Lower lobe of right lung (tissue), 2 donors: ENCODE results near the gene ESPN. TPM values are rescaled to one million over a fixed set of nuclear protein-coding genes. Genes with fewer than 3 reads are reported as not detected.

Source experiments
- ATAC-seq, 2 donors: fragments of 200-7000 bp; cut with Tn5 transposase; one replicate each; pipeline ENCODE4 v1.9.1; 2020 to 2022; ENCODE audit warnings: mild to moderate bottlenecking in 2 of 2, moderate library complexity in 2 of 2
- DNase-seq: peaks from one replicate; pipeline ENCODE4 v3.0.0-alpha.2; 2020
- H3K27ac ChIP-seq: fragments of 200-600 bp; one replicate; pipeline ENCODE4 v1.8.0; 2022
- H3K27me3 ChIP-seq: fragments of 200-600 bp; one replicate; pipeline ENCODE4 v1.8.0; 2022; ENCODE audit warnings: low read depth
- H3K36me3 ChIP-seq: fragments of 200-600 bp; one replicate; pipeline ENCODE4 v1.8.0; 2022; ENCODE audit warnings: mild to moderate bottlenecking
- H3K4me1 ChIP-seq: fragments of 200-600 bp; one replicate; pipeline ENCODE4 v1.8.0; 2022
- H3K4me3 ChIP-seq: fragments of 200-600 bp; one replicate; pipeline ENCODE4 v1.8.0; 2022; ENCODE audit warnings: mild to moderate bottlenecking
- H3K9me3 ChIP-seq: fragments of 200-600 bp; one replicate; pipeline ENCODE4 v1.8.0; 2022
- CTCF ChIP-seq: fragments of 200-600 bp; IDR thresholded peaks from one replicate; pipeline ENCODE4 v1.8.0; 2022; ENCODE audit warnings: antibody characterized with exemption, mild to moderate bottlenecking
- intact Hi-C: fragments of 100-400 bp; cut with DNase I; formaldehyde crosslinking; loops from one replicate; pipeline ENCODE4 v1.11.0; 2022
- total RNA-seq: library from RNA; stranded (reverse); fragmentation: NEBNext Ultra II Directional; extraction: Animal tissue kit (Norgen Biotek cat#: 25700); gene quantifications from one replicate; pipeline ENCODE4 v1.2.1, GENCODE V29; 2021
- donor health status: DM: no; HTN: yes; CAD: no; lungs with severe emphysema.

The ESPN gene
- total RNA-seq, 1 donor from 2014 or later: 8.3 TPM

GRCh38 chr1:6412896-6413295, 11.7 kb upstream of the ESPN start:
- no peaks in the 10 kb centered on the region for H3K9me3 ChIP-seq
- H3K4me1 ChIP-seq: peaks cover 5% of the 10 kb centered on the region
- H3K36me3 ChIP-seq: no peaks in the 10 kb centered on the region
- no peak for ATAC-seq
- intact Hi-C loops: no loop called here
- TF ChIP-seq CTCF: no peak
- DNase-seq: no peak
- no peak overlapping the region for H3K27ac ChIP-seq
- H3K27me3 ChIP-seq: peaks cover 54% of the 10 kb centered on the region
- no peak overlapping the region for H3K4me3 ChIP-seq

- peak; percentile 40 to 58 for ATAC-seq
- Histone ChIP-seq H3K4me1 (peaks cover 18% of the 10 kb centered on the region), H3K9me3 (no peaks in the 10 kb centered on the region), H3K36me3 (no peaks in the 10 kb centered on the region), H3K27ac (no peak overlapping the region), H3K27me3 (peaks cover 69% of the 10 kb centered on the region), H3K4me3 (no peak overlapping the region)
- peak; percentile 40 for TF ChIP-seq CTCF
- DNase-seq: no peak
- intact Hi-C loops: no loop called here
Measured at GRCh38 chr1:6414443-6414844, 10.1 kb upstream of the ESPN start.

GRCh38 chr1:6414881-6415626, 9.5 kb upstream of the ESPN start:
- H3K4me3 ChIP-seq: peak overlapping the region; percentile 3
- H3K27ac ChIP-seq: no peak overlapping the region

GRCh38 chr1:6416295-6416656, 8.3 kb upstream of the ESPN start:
- H3K27ac ChIP-seq: no peak overlapping the region
- no peak for TF ChIP-seq CTCF
- no peaks in the 10 kb centered on the region for H3K9me3 ChIP-seq
- peak overlapping the region; percentile 3 for H3K4me3 ChIP-seq
- ATAC-seq: no peak
- no peak for DNase-seq
- peaks cover 77% of the 10 kb centered on the region for H3K27me3 ChIP-seq
- peaks cover 33% of the 10 kb centered on the region for H3K4me1 ChIP-seq
- intact Hi-C loops: no loop called here
- H3K36me3 ChIP-seq: no peaks in the 10 kb centered on the region

More at GRCh38 chr1:6414881-6415626, 9.5 kb upstream of the ESPN start:
- H3K36me3 ChIP-seq: no peaks in the 10 kb centered on the region
- intact Hi-C loops: no loop called here
- TF ChIP-seq CTCF: no peak
- peaks cover 71% of the 10 kb centered on the region for H3K27me3 ChIP-seq
- H3K4me1 ChIP-seq: peaks cover 24% of the 10 kb centered on the region
- peak in 1 of 2 donors; percentile 20 for ATAC-seq
- H3K9me3 ChIP-seq: no peaks in the 10 kb centered on the region
- no peak for DNase-seq

GRCh38 chr1:6416906-6417305, 7.7 kb upstream of the ESPN start:
- peaks cover 77% of the 10 kb centered on the region for H3K27me3 ChIP-seq
- H3K36me3 ChIP-seq: no peaks in the 10 kb centered on the region
- DNase-seq: no peak
- ATAC-seq: no peak
- intact Hi-C loops: no loop called here
- H3K27ac ChIP-seq: no peak overlapping the region
- no peak for TF ChIP-seq CTCF
- H3K9me3 ChIP-seq: no peaks in the 10 kb centered on the region
- H3K4me3 ChIP-seq: no peak overlapping the region
- peaks cover 33% of the 10 kb centered on the region for H3K4me1 ChIP-seq
